Endothelial cell of umbilical vein (primary cell): ENCODE results near the gene ACSL4. TPM values are rescaled to one million over a fixed set of nuclear protein-coding genes. Genes with fewer than 3 reads are reported as not detected.

Experiments
- BruUV-seq: library from RNA; stranded (reverse); fragments of 400-500 nt; replicated peaks from 2 replicates; lab custom pipeline; 2021; lab: Mats Ljungman, UMichigan
- CTCF ChIA-PET: fragments of 300-600, 350-600 bp; sonication (Branson Sonifier 250); formaldehyde crosslinking; loops from one replicate; lab custom pipeline; 2021; ENCODE audit warnings: antibody characterized with exemption, inconsistent platforms; lab: Charles Lee
- POLR2A ChIA-PET: fragments of 300-600, 350-600 bp; sonication (Branson Sonifier 250); formaldehyde crosslinking; loops from one replicate; lab custom pipeline; 2021; ENCODE audit warnings: antibody characterized with exemption, inconsistent platforms; lab: Charles Lee
- DNase-seq: peaks from one replicate; pipeline ENCODE4 v3.0.0-alpha.2; 2011; ENCODE audit warnings: low read depth, low spot score
- FAIRE-seq: peaks from 2 replicates; lab custom pipeline; 2011; peaks lifted over from hg19 to GRCh38; lab: Jason Lieb, UNC
- H2AFZ ChIP-seq: 2 replicates; pipeline ENCODE4 v1.6.0; 2012; ENCODE audit warnings: low read depth, low read length, control low read depth, inconsistent platforms
- H3K27ac ChIP-seq: 2 replicates; pipeline ENCODE4 v1.5.1; 2011; ENCODE audit warnings: low read depth, mild to moderate bottlenecking, control low read depth, low read length, moderate library complexity; ENCODE audit not compliant: insufficient read depth
- H3K27me3 ChIP-seq, 2 experiments: 2 replicates each; pipeline versions ENCODE4 v1.6.0 to v1.6.1; 2011; ENCODE audit warnings: low read length in 2 of 2, mixed read lengths in 1 of 2; ENCODE audit not compliant: control insufficient read depth in 2 of 2, insufficient read depth in 2 of 2
- H3K36me3 ChIP-seq, 2 experiments: 2 replicates in 1 of 2; 3 replicates in 1 of 2; pipeline ENCODE4 v1.5.1; 2011; ENCODE audit warnings: low read length in 2 of 2, mild to moderate bottlenecking in 1 of 2, moderate library complexity in 1 of 2; ENCODE audit not compliant: control insufficient read depth in 2 of 2, insufficient read depth in 2 of 2; ENCODE audit errors: extremely low read depth in 1 of 2
- H3K4me1 ChIP-seq: 3 replicates; pipeline ENCODE4 v1.5.1; 2011; ENCODE audit warnings: mild to moderate bottlenecking, low read length; ENCODE audit not compliant: control insufficient read depth, insufficient read depth; ENCODE audit errors: extremely low read depth
- H3K4me2 ChIP-seq: 2 replicates; pipeline ENCODE4 v1.6.1; 2011; ENCODE audit warnings: low read length, control low read depth, mixed read lengths; ENCODE audit not compliant: insufficient read depth
- H3K4me3 ChIP-seq, 3 experiments: fragments of 200-600 bp in 1 of 3; sonication (generic), shearing (Covaris generic) in 1 of 3; replicated peaks in 1 of 3; 2 replicates each; pipeline ENCODE4 v1.5.1; 2011 to 2016; ENCODE audit warnings: control low read depth in 3 of 3, low read length in 3 of 3, mild to moderate bottlenecking in 2 of 3, inconsistent platforms in 1 of 3, low read depth in 1 of 3, moderate library complexity in 1 of 3; ENCODE audit not compliant: insufficient read depth in 1 of 3
- H3K79me2 ChIP-seq: 2 replicates; pipeline ENCODE4 v1.6.0; 2012; ENCODE audit warnings: low read length, inconsistent platforms; ENCODE audit not compliant: control insufficient read depth, insufficient read depth
- H3K9ac ChIP-seq: replicated peaks from 2 replicates; pipeline ENCODE3; 2011; ENCODE audit warnings: low read length, control low read depth; ENCODE audit not compliant: insufficient read depth; ENCODE audit errors: extremely low read depth
- H3K9me1 ChIP-seq: replicated peaks from 3 replicates; pipeline ENCODE4 v1.6.0; 2011; ENCODE audit warnings: mild to moderate bottlenecking, low read length; ENCODE audit not compliant: control insufficient read depth, insufficient read depth; ENCODE audit errors: extremely low read depth
- H3K9me3 ChIP-seq: replicated peaks from 2 replicates; pipeline ENCODE4 v1.5.1; 2012; ENCODE audit warnings: low read length, inconsistent platforms; ENCODE audit not compliant: control insufficient read depth, insufficient read depth
- H4K20me1 ChIP-seq: replicated peaks from 2 replicates; pipeline ENCODE3; 2011; ENCODE audit warnings: mild to moderate bottlenecking, low read length; ENCODE audit not compliant: control insufficient read depth, insufficient read depth; ENCODE audit errors: extremely low read depth
- CTCF ChIP-seq, 2 donors: IDR thresholded peaks; 1 replicate in 1 of 2; 2 replicates in 1 of 2; pipeline ENCODE4 v1.5.1; 2011; ENCODE audit warnings: low read length in 2 of 2, mild to moderate bottlenecking in 2 of 2, moderate library complexity in 2 of 2, control low read depth in 1 of 2, inconsistent platforms in 1 of 2, low read depth in 1 of 2; ENCODE audit not compliant: insufficient read depth in 1 of 2; ENCODE audit errors: extremely low read depth in 1 of 2
- EZH2 ChIP-seq: IDR thresholded peaks from 2 replicates; pipeline ENCODE4 v1.6.1; 2012; ENCODE audit warnings: borderline replicate concordance, low read depth, mild to moderate bottlenecking, moderate library complexity, low read length, inconsistent platforms; ENCODE audit not compliant: severe bottlenecking
- FOS ChIP-seq: IDR thresholded peaks from 2 replicates; pipeline ENCODE4 v1.6.1; 2011; ENCODE audit warnings: mild to moderate bottlenecking, low read length, moderate library complexity, borderline replicate concordance; ENCODE audit not compliant: insufficient read depth
- GATA2 ChIP-seq: IDR thresholded peaks from 2 replicates; pipeline ENCODE4 v1.7.0; 2011; ENCODE audit warnings: low read depth, mild to moderate bottlenecking, moderate library complexity, mixed read lengths, low read length; ENCODE audit not compliant: insufficient read length, insufficient read depth
- JUN ChIP-seq: IDR thresholded peaks from 2 replicates; pipeline ENCODE4 v1.6.1; 2011; ENCODE audit warnings: borderline replicate concordance, low read depth; ENCODE audit not compliant: insufficient read length, insufficient read depth
- MYC ChIP-seq: IDR thresholded peaks from one replicate; pipeline ENCODE4 v1.6.1; 2011; ENCODE audit warnings: mild to moderate bottlenecking, low read depth, low read length
- POLR2A ChIP-seq: IDR thresholded peaks from 2 replicates; pipeline ENCODE4 v1.6.1; 2012; ENCODE audit warnings: low read depth, mild to moderate bottlenecking, control low read depth, low read length
- POLR2AphosphoS5 ChIP-seq: IDR thresholded peaks from 2 replicates; pipeline ENCODE4 v1.6.1; 2012; ENCODE audit warnings: low read depth, mild to moderate bottlenecking, control low read depth, low read length, moderate library complexity; ENCODE audit not compliant: insufficient read depth
- dilution Hi-C: fragments of 300-500 bp; cut with MboI; formaldehyde crosslinking; loops from one replicate; pipeline ENCODE4 v1.15.0; 2019; ENCODE audit warnings: low sequenced_read_pairs; ENCODE audit not compliant: extremely low pct_ligation_motif_present
- intact Hi-C: fragments of 100-400 bp; cut with micrococcal nuclease; formaldehyde crosslinking; loops from one replicate; pipeline ENCODE4 v1.10.0; 2022
- polyA plus RNA-seq, 4 experiments: library from polyadenylated mRNA; depleted of rRNA in 3 of 4; stranded (reverse) in 3 of 4; unstranded in 1 of 4; fragments of >200 nt; gene quantifications; 2 replicates each; pipeline versions ENCODE4 v1.2.1 to v1.2.3, GENCODE V29; 2011 to 2012; ENCODE audit warnings: missing spikeins in 1 of 4
- total RNA-seq: library from RNA; stranded (reverse); gene quantifications from 2 replicates; pipeline ENCODE4 v1.2.3, GENCODE V29; 2021
- TF ChIP-seq, protein P1 (sequence below): IDR thresholded peaks from 2 replicates; pipeline ENCODE4 v1.6.1; 2011; ENCODE audit not compliant: insufficient read depth, insufficient read length

Gene ACSL4
- total and polyA plus RNA-seq, 2 donors (not counting 3 experiments of a cell fraction or from before 2014, with no cell fraction given), result 20.7 to 85.5 TPM

DNA sequence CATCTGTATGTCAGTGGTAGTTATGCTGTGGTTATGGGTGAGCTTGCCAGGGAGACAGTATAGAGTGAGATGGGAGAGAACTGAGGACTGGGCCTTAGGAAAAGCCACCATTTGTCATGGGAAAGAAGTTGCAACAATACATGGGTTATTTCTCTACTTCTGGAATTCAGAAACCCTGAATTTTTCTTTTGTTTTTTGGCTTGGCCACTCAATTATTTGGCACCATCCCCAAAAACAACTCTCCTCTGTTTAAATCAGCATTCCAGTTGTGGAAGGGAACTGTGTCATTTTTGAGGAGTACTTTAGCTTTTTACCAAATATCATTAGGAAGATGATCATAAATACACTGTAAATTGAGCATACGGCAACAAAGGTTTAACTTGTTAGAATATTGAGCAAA lies 41.1 kb upstream of the ACSL4 start:
- Histone ChIP-seq H3K79me2 (no peaks in the 10 kb centered on the region), H4K20me1 (no peaks in the 10 kb centered on the region), H3K27ac (no peak overlapping the region), H3K4me2 (no peak overlapping the region), H3K27me3 (no peaks in the 10 kb centered on the region), H3K36me3 (no peaks in the 10 kb centered on the region), H3K9ac (no peak overlapping the region), H3K9me1 (no peaks in the 10 kb centered on the region), H3K4me1 (no peaks in the 10 kb centered on the region), H2AFZ (no peak overlapping the region), H3K9me3 (no peaks in the 10 kb centered on the region), H3K4me3 (no peak overlapping the region)
- intact Hi-C loops (no loop called here), dilution Hi-C loops (no loop called here)
- TF ChIP-seq, protein P1, sequence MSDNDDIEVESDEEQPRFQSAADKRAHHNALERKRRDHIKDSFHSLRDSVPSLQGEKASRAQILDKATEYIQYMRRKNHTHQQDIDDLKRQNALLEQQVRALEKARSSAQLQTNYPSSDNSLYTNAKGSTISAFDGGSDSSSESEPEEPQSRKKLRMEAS, result no peak
- TF ChIP-seq EZH2 (no peak), GATA2 (no peak), CTCF (IDR thresholded peaks at IDR 0.05; ENCODE audit: extremely low read depth in 1 of 2, insufficient read depth in 1 of 2, low read depth in 1 of 2, low read length in 2 of 2) (no peak), POLR2A (no peak), FOS (no peak), POLR2AphosphoS5 (no peak), MYC (no peak), JUN (no peak)
- ChIA-PET POLR2A (no interaction called here), CTCF (interaction anchor here (1.3 kb wide), 1 partner anchor 83 kb away, joined by 6 read pairs; no protein-coding TSS in a partner anchor)
- BruUV-seq, result no TSS peak
- FAIRE-seq, result no peak
- DNase-seq, result no peak
